Aorta (tissue), 5 donors: ENCODE results near the gene CHAT. TPM values are rescaled to one million over a fixed set of nuclear protein-coding genes. Genes with fewer than 3 reads are reported as not detected.

Source experiments
- ATAC-seq: fragments of 200-7000 bp; cut with Tn5 transposase; one replicate; pipeline ENCODE4 v1.9.1; 2022; ENCODE audit warnings: moderate library complexity; ENCODE audit not compliant: low FRiP score
- DNase-seq, 2 donors: peaks; one replicate each; pipeline ENCODE4 v3.0.0-alpha.2; 2020
- H3K27ac ChIP-seq, 2 donors: one replicate each; pipeline ENCODE4 v1.5.1; 2013; ENCODE audit warnings: low read length in 2 of 2, mild to moderate bottlenecking in 2 of 2, moderate library complexity in 2 of 2, control low read depth in 1 of 2, inconsistent platforms in 1 of 2, low read depth in 1 of 2
- H3K27me3 ChIP-seq, 2 donors: one replicate each; pipeline ENCODE4 v1.6.1; 2013; ENCODE audit warnings: control low read depth in 1 of 2, low read length in 1 of 2, mild to moderate bottlenecking in 1 of 2, moderate library complexity in 1 of 2; ENCODE audit not compliant: insufficient read depth in 2 of 2, control insufficient read depth in 1 of 2
- H3K36me3 ChIP-seq, 2 donors: one replicate each; pipeline ENCODE4 v1.6.1; 2013; ENCODE audit warnings: control low read depth in 1 of 2, low read length in 1 of 2, mild to moderate bottlenecking in 1 of 2; ENCODE audit not compliant: insufficient read depth in 2 of 2, control insufficient read depth in 1 of 2
- H3K4me1 ChIP-seq, 2 donors: one replicate each; pipeline ENCODE4 v1.6.1; 2013; ENCODE audit warnings: low read length in 2 of 2, control low read depth in 1 of 2, mild to moderate bottlenecking in 1 of 2, moderate library complexity in 1 of 2; ENCODE audit not compliant: insufficient read depth in 2 of 2, control insufficient read depth in 1 of 2
- H3K4me3 ChIP-seq, 2 donors: one replicate each; pipeline ENCODE4 v1.5.1; 2013; ENCODE audit warnings: low read length in 2 of 2, control low read depth in 1 of 2, mild to moderate bottlenecking in 1 of 2
- H3K9me3 ChIP-seq: one replicate; pipeline ENCODE4 v1.6.1; 2013; ENCODE audit warnings: mild to moderate bottlenecking, low read length; ENCODE audit not compliant: control insufficient read depth
- WGBS, 2 donors: extraction: QIAGEN DNeasy Blood & Tissue Kit; methylation state at CpG; one replicate each; pipeline ENCODE4 v1.1.7; 2013; 5-methylcytosine and 5-hydroxymethylcytosine counted together
- intact Hi-C, 2 donors: fragments of 100-400 bp; cut with DNase I; formaldehyde crosslinking; loops; one replicate each; pipeline versions ENCODE4 v1.14.2 to v1.15.0; 2022
- polyA plus RNA-seq, 2 donors: library from polyadenylated mRNA; stranded (reverse); fragments of 200-250 nt; gene quantifications; one replicate each; pipeline ENCODE4 v1.2.3, GENCODE V29; 2013
- total RNA-seq, 2 donors: library from RNA; stranded (reverse); fragmentation: NEBNext Ultra II Directional; extraction: Animal tissue kit (Norgen Biotek cat#: 25700); gene quantifications; one replicate each; pipeline ENCODE4 v1.2.1, GENCODE V29; 2021
- donor health status: healthy with polysubstance abuse.
- donor health status: Bipolar disorder and iron deficiency.
- donor health status: DM: no; HTN: no; CAD: no.
- donor health status: DM: no; HTN: no; CAD: no.
- donor health status: DM: yes; HTN: yes; CAD: no.

Gene CHAT
- total and polyA plus RNA-seq, 4 donors = not detected

GRCh38 chr10:49608166-49609005 is 5.5 kb upstream of the CHAT start:
- Histone ChIP-seq H3K4me3 (no peak overlapping the region), H3K36me3 (no peaks in the 10 kb centered on the region), H3K4me1 (no peaks in the 10 kb centered on the region), H3K27me3 (peaks cover 0 to 6% of the 10 kb centered on the region in 2 donors), H3K27ac (no peak overlapping the region), H3K9me3 (peaks cover 2% of the 10 kb centered on the region)
- WGBS, 2 donors = 20 to 24% methylated on average over 14 of the region's 14 CpGs
- peak; percentile 24 to 40 for DNase-seq
- intact Hi-C loops = loop anchor here in 1 of 2 donors (10.0 kb wide), 2 partner anchors 156 to 204 kb away; partner anchors contain the start of gene OGDHL
- no peak for ATAC-seq

GRCh38 chr10:49609006-49609282 is 4.9 kb upstream of the CHAT start:
- no peak for ATAC-seq
- Histone ChIP-seq H3K36me3 (no peaks in the 10 kb centered on the region), H3K4me1 (no peaks in the 10 kb centered on the region), H3K27ac (no peak overlapping the region), H3K27me3 (peaks cover 0 to 6% of the 10 kb centered on the region in 2 donors), H3K9me3 (peaks cover 2% of the 10 kb centered on the region), H3K4me3 (no peak overlapping the region)
- 1 to 3% methylated on average over 19 of the region's 19 CpGs for WGBS, 2 donors
- peak in 1 of 2 donors; percentile 54 for DNase-seq
- intact Hi-C loops = loop anchor here in 1 of 2 donors (10.0 kb wide), 2 partner anchors 156 to 204 kb away; partner anchors contain the start of gene OGDHL

DNA sequence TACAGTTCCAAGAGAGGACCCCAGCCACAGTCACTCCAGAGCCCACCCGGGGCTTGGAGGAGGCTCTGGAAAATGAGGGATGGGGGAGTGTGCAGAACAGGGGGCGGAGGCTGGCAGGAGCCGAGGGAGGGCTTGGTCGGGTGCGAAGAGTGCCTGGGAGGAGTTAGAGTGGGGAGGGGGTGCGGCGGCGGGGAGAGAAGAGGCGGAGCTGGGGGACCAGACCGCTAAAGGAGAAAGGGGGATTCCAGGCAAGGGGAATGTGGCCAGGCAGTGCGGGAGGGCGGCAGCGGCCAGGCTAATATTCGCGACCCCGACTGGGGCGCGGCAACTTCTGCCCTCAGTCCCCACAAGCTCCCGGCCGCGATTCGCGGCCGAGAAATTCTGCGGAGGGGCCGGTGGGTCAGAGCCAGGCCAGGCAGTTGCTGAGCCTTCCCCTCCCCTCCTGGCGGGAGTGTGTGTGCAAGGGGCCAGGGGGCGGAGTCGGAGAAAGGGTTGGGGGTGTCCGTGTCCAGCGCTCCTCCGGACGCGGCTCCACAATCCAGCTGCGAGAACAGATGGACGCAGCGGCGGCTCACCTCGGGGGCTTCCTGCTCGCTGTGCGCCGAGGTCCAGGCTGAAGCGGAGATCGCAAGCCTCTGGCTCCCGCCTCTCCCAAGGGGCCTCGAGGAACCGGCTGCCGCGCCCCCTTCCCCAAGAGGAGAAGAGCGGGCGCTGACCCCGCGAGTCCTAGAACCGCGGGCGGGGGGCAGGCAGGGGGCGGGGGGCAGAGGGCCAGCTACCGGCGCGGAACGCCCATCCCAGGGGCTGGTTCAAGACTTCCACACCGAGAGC is 4.3 kb upstream of the CHAT start:
- Histone ChIP-seq H3K4me1 (no peaks in the 10 kb centered on the region), H3K9me3 (peaks cover 2% of the 10 kb centered on the region), H3K4me3 (no peak overlapping the region), H3K27me3 (peaks cover 0 to 6% of the 10 kb centered on the region in 2 donors), H3K27ac (no peak overlapping the region), H3K36me3 (no peaks in the 10 kb centered on the region)
- DNase-seq = peak; percentile 33 to 61
- intact Hi-C loops = loop anchor here in 1 of 2 donors (10.0 kb wide), 2 partner anchors 155 to 205 kb away; partner anchors contain the start of gene OGDHL
- ATAC-seq = no peak
- 0 to 1% methylated on average over 48 to 62 of the region's 62 CpGs for WGBS, 2 donors

DNA sequence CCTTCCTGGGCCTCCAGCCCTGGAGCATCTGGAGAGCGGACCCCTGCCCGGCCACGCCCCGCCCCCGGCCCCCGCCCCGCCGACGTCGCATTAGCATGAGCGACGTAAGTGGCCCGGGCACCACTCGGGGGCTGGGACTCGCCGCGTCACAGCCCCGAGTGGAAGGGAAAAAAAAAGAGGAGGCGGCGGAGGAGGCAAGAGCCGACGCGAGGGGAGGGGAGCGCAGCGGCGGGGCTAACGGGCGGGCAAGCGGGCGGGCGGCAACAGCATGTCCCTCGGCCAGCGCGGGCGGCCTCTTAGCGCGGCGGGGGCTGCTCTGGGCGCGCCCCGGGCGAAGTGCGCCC is 3.8 kb upstream of the CHAT start, which contains the start of gene SLC18A3:
Gene SLC18A3, plus strand, starts transcription at position 197 of the 344 bp plus-strand sequence. CDS start 431 bp downstream, outside the sequence.
- peak in 1 of 2 donors; percentile 69 for DNase-seq
- H3K36me3 ChIP-seq = no peaks in the 10 kb centered on the region
- ATAC-seq = no peak
- H3K4me3 ChIP-seq = peak within 1 kb of the TSS in 1 of 2 donors; percentile 19
- no peak within 1 kb of the TSS for H3K27ac ChIP-seq
- no peaks in the 10 kb centered on the region for H3K4me1 ChIP-seq
- 1% methylated on average over 28 to 43 of the region's 43 CpGs for WGBS, 2 donors
- H3K27me3 ChIP-seq = peaks cover 0 to 6% of the 10 kb centered on the region in 2 donors
- intact Hi-C loops = no loop called here
- H3K9me3 ChIP-seq = peaks cover 1% of the 10 kb centered on the region

DNA sequence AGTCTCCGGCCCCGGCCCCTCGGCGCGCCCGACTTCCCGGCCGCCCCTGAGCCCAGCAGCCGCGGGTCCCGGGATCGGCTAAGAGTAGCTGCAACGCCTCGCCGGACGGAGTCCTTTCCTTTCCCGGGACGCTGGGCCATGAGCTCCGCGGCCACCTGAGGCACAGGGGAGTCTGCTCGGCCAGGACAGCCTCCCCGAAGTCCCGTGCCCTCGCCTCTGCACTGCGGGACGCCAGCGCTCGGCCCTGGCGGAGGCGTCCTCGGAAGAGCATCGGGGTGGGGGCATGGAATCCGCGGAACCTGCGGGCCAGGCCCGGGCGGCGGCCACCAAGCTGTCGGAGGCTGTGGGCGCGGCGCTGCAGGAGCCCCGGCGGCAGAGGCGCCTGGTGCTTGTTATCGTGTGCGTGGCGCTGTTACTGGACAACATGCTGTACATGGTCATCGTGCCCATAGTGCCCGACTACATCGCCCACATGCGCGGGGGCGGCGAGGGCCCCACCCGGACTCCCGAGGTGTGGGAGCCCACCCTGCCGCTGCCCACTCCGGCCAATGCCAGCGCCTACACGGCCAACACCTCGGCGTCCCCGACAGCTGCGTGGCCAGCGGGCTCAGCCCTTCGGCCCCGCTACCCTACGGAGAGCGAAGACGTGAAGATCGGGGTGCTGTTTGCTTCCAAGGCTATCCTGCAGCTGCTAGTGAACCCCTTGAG is 3.2 kb upstream of the CHAT start:
- intact Hi-C loops = no loop called here
- WGBS, 2 donors = 1 to 2% methylated on average over 47 to 72 of the region's 72 CpGs

GRCh38 chr10:49611166-49611815 is 2.5 kb upstream of the CHAT start:
- 2 to 4% methylated on average over 63 of the region's 63 CpGs for WGBS, 2 donors
- ATAC-seq = no peak
- no peaks in the 10 kb centered on the region for H3K4me1 ChIP-seq
- intact Hi-C loops = no loop called here
- peak; percentile 35 to 73 for DNase-seq
- no peaks in the 10 kb centered on the region for H3K36me3 ChIP-seq
- H3K9me3 ChIP-seq = no peaks in the 10 kb centered on the region
- H3K27me3 ChIP-seq = peaks cover 0 to 6% of the 10 kb centered on the region in 2 donors
- H3K27ac ChIP-seq = no peak overlapping the region
- H3K4me3 ChIP-seq = no peak overlapping the region

More for the DNA sequence above, 3.2 kb upstream of the CHAT start:
- peak overlapping the region in 1 of 2 donors; percentile 19 for H3K4me3 ChIP-seq
- no peaks in the 10 kb centered on the region for H3K4me1 ChIP-seq
- H3K9me3 ChIP-seq = no peaks in the 10 kb centered on the region
- no peaks in the 10 kb centered on the region for H3K36me3 ChIP-seq
- DNase-seq (peak; percentile 37 to 71), ATAC-seq (no peak)
- H3K27me3 ChIP-seq = peaks cover 0 to 6% of the 10 kb centered on the region in 2 donors
- no peak overlapping the region for H3K27ac ChIP-seq

GRCh38 chr10:49611816-49612512 is 1.9 kb upstream of the CHAT start:
- peaks cover 0 to 6% of the 10 kb centered on the region in 2 donors for H3K27me3 ChIP-seq
- peak; percentile 32 to 70 for DNase-seq

More at GRCh38 chr10:49611816-49612512, 1.9 kb upstream of the CHAT start:
- Histone ChIP-seq H3K27ac (no peak overlapping the region), H3K4me3 (no peak overlapping the region), H3K9me3 (no peaks in the 10 kb centered on the region), H3K4me1 (no peaks in the 10 kb centered on the region), H3K36me3 (no peaks in the 10 kb centered on the region)
- no peak for ATAC-seq
- WGBS, 2 donors = 4 to 6% methylated on average over 52 to 53 of the region's 53 CpGs
- intact Hi-C loops = no loop called here
